Peyer's patch (tissue), 4 donors: ENCODE data around the gene COL6A2. TPM values are rescaled to one million over a fixed set of nuclear protein-coding genes. Genes with fewer than 3 reads are reported as not detected.

Experiments
- DNase-seq, 3 donors: peaks; one replicate each; pipeline ENCODE4 v3.0.0-alpha.2; 2017 to 2019
- H3K27ac ChIP-seq, 4 donors: fragments of 200-600 bp; sonication (generic); one replicate each; pipeline ENCODE4 v1.5.1; 2016 to 2019
- H3K27me3 ChIP-seq, 2 donors: fragments of 200-600 bp; sonication (generic); one replicate each; pipeline ENCODE4 v1.5.1; 2019
- H3K36me3 ChIP-seq, 3 donors: fragments of 200-600 bp; sonication (generic); one replicate each; pipeline ENCODE4 v1.5.1; 2016 to 2019
- H3K4me1 ChIP-seq, 4 donors: fragments of 200-600 bp; sonication (generic); one replicate each; pipeline ENCODE4 v1.5.1; 2016 to 2019
- H3K4me3 ChIP-seq, 4 donors: fragments of 200-600 bp; sonication (generic); 1 replicate in 3 of 4; 2 replicates in 1 of 4; pipeline ENCODE4 v1.5.1; 2016 to 2019; ENCODE audit warnings: mild to moderate bottlenecking in 1 of 4
- H3K9me3 ChIP-seq, 4 donors: fragments of 200-600 bp; sonication (generic); one replicate each; pipeline ENCODE4 v1.5.1; 2016 to 2019; ENCODE audit warnings: mild to moderate bottlenecking in 1 of 4
- POLR2A ChIP-seq, 2 donors: fragments of 450-650 bp; IDR thresholded peaks; one replicate each; pipeline ENCODE4 v1.5.1; 2017; ENCODE audit warnings: antibody characterized with exemption in 2 of 2, mild to moderate bottlenecking in 2 of 2, moderate library complexity in 2 of 2
- total RNA-seq, 4 donors: library from RNA; depleted of rRNA; stranded (reverse); fragments of >200 nt; gene quantifications; one replicate each; pipeline ENCODE4 v1.1.0, GENCODE V29; 2016
- TF ChIP-seq, protein P1 (sequence below), 6 experiments: fragments of 450-650 bp in 4 of 6; fragments of 200-600 bp in 2 of 6; sonication (generic) in 1 of 6; IDR thresholded peaks; one replicate each; pipeline ENCODE4 v1.5.1; 2017 to 2019; ENCODE audit warnings: antibody characterized with exemption in 6 of 6, mild to moderate bottlenecking in 3 of 6, moderate library complexity in 1 of 6

COL6A2 gene
- total RNA-seq, 4 donors from 2014 or later: 59.9 to 1,087 (median 166) TPM

DNA sequence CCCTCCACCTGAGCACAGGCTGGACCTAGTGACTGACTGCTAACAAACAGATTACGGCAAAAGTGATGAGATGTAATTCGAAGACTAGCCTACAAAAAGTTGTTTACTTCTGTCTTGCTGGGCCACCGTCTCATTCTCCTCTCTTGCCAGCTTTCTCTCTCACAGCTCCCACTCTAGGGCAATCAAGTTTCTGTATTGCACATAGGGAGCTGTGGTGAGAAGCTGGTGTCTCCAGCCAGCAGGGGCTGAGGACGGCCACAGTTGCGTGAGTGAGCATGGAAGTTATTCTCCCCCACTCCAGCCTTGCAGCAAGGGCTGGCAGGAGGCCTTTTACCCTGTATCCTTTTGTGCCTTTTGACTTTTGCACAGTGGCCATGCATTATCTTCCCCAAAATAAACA, 8.6 kb upstream of the COL6A2 start:
- Histone ChIP-seq H3K27me3 (no peaks in the 10 kb centered on the region), H3K36me3 (no peaks in the 10 kb centered on the region), H3K27ac (no peak overlapping the region), H3K9me3 (no peaks in the 10 kb centered on the region), H3K4me1 (peaks cover 0 to 12% (median 0%) of the 10 kb centered on the region in 4 donors), H3K4me3 (no peak overlapping the region)
- TF ChIP-seq, protein P1, sequence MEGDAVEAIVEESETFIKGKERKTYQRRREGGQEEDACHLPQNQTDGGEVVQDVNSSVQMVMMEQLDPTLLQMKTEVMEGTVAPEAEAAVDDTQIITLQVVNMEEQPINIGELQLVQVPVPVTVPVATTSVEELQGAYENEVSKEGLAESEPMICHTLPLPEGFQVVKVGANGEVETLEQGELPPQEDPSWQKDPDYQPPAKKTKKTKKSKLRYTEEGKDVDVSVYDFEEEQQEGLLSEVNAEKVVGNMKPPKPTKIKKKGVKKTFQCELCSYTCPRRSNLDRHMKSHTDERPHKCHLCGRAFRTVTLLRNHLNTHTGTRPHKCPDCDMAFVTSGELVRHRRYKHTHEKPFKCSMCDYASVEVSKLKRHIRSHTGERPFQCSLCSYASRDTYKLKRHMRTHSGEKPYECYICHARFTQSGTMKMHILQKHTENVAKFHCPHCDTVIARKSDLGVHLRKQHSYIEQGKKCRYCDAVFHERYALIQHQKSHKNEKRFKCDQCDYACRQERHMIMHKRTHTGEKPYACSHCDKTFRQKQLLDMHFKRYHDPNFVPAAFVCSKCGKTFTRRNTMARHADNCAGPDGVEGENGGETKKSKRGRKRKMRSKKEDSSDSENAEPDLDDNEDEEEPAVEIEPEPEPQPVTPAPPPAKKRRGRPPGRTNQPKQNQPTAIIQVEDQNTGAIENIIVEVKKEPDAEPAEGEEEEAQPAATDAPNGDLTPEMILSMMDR (IDR thresholded peaks at IDR 0.05): no peak
- no peak for TF ChIP-seq POLR2A (IDR thresholded peaks at IDR 0.05)
- no peak for DNase-seq

DNA sequence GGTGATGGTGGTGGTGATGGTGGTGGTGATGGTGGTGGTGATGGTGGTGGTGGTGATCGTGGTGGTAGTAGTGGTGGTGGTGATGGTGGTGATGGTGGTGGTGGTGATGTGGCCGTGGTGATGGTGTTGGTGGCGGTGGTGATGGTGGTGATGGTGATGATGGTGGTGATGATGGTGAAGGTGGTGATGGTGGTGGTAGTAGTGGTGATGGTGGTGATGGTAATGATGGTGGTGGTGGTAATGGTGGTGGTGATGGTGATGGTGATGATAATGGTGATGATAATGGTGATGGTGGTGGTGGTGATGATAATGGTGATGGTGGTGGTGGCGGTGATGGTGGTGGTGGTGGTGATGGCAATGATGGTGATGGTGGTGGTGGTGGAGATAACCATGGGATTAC, 6.8 kb upstream of the COL6A2 start:
- H3K4me3 ChIP-seq: no peak overlapping the region
- H3K27ac ChIP-seq: peak overlapping the region; percentile 63 to 92 (median 77)
- H3K9me3 ChIP-seq: no peaks in the 10 kb centered on the region
- no peak for TF ChIP-seq POLR2A (IDR thresholded peaks at IDR 0.05)
- TF ChIP-seq, protein P1 (IDR thresholded peaks at IDR 0.05): no peak
- H3K4me1 ChIP-seq: peaks cover 0 to 12% (median 0%) of the 10 kb centered on the region in 4 donors
- DNase-seq: peak in 1 of 3 donors; percentile 31
- no peaks in the 10 kb centered on the region for H3K36me3 ChIP-seq
- H3K27me3 ChIP-seq: no peaks in the 10 kb centered on the region

DNA sequence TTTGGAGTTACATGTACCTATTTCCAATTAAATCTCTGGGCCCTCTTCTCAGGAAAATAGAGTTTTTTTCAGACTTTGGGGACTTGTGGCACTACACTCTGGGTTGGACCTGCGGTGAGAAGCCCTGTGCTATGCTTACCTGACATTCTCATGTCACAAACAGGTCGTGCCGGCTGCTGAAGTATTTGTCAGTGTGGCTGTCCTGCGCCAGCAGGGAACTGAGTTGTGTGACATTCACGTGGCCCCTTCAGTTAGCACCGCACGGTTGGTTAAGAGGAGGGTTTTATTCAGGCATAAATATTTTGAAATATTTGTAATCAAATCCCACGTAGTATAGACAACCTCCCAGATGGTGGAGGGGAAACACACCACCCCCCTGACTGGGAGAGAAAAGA, 6.3 kb upstream of the COL6A2 start:
- Histone ChIP-seq H3K9me3 (no peaks in the 10 kb centered on the region), H3K36me3 (no peaks in the 10 kb centered on the region), H3K4me3 (peak overlapping the region in 1 of 4 donors; percentile 14), H3K27ac (peak overlapping the region; percentile 63 to 92 (median 77)), H3K27me3 (no peaks in the 10 kb centered on the region), H3K4me1 (peaks cover 0 to 12% (median 0%) of the 10 kb centered on the region in 4 donors)
- peak in 1 of 3 donors; percentile 43 for DNase-seq
- TF ChIP-seq, protein P1 (IDR thresholded peaks at IDR 0.05): no peak
- TF ChIP-seq POLR2A (IDR thresholded peaks at IDR 0.05): no peak

DNA sequence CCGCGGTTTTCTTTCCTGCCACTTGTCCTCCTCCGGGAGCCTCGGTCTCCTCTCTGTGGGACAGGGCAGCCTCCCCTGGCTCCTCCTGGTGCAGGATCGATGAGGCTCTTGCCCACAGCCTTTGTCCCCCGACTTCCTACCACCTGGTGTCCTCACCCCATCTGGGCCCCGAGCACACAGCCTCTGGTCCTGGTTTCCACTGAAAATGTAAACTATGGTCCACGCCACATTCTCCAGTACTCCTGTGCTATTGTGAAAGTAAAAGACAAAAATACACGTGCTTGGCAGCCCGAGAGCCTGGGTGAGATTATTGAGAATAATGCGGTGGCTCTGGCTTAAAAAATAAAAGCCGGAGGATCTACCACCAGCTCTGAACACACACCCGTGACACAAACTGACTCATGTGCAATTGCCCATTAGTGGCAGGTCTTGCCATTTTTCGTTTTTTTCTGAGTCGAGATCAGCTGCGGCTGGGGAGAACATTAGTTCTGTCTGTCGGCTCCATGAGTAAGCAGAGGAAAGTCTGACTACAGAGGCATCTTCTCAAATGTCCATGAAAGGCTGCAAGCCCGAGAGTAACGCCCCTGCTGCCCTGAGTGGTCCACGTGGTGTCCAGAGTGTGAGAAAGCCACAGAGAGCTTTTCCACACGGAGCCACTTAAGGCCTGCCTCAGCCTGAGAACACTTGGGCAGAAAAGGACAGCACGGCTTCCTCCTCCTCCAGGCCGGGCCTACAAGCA, 5.7 kb upstream of the COL6A2 start:
- no peaks in the 10 kb centered on the region for H3K36me3 ChIP-seq
- H3K9me3 ChIP-seq: no peaks in the 10 kb centered on the region
- peak in 2 of 3 donors; percentile 53 to 72 for DNase-seq
- peak overlapping the region in 1 of 4 donors; percentile 14 for H3K4me3 ChIP-seq
- peak overlapping the region; percentile 63 to 92 (median 77) for H3K27ac ChIP-seq
- H3K27me3 ChIP-seq: peaks cover 0 to under 1% of the 10 kb centered on the region in 2 donors
- peaks cover 0 to 12% (median 0%) of the 10 kb centered on the region in 4 donors for H3K4me1 ChIP-seq
- TF ChIP-seq POLR2A (IDR thresholded peaks at IDR 0.05): no peak
- TF ChIP-seq, protein P1 (IDR thresholded peaks at IDR 0.05): no peak

DNA sequence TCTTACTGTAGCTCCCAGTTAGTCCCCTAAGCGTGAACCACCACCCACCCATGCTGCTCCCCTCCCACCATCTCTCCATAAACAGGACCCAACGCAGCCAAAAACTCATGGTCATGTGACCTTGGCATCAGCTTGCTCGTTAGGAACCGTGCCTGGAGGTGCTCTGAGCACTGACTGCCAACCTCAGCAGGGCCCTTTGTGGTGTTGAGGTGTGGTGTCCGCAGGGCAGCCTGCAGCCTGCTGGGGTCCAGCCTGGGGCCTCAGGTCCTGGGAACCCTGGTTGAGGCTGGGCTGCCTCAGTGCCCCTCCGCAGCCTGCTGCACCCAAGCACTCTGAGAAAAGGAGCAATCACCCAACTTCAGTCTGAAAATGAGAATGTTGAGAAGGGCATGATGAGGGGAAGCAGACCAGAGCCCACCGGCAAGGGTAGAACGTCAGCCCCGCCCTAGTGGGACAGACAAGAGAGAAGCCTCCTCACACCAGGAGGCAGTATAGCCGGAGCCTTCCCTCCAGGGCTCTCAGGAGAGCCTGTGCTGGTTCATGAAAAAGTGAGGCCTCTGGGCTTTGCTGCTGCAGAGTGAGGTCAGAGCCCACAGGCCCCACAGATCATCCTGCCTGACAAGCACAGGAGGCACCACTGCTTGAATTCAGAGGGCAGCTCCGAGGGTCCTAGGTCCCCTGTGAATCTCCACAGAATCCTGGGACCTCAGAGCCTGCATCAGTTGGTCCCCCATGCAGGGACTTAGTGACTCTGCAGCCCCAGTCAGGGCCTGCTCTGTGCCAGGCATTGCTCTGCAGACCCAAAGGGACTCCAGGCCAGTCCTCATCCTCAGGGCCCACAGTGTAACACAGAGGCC, 4.9 kb upstream of the COL6A2 start:
- DNase-seq: peak in 1 of 3 donors; percentile 40
- H3K9me3 ChIP-seq: no peaks in the 10 kb centered on the region
- no peaks in the 10 kb centered on the region for H3K36me3 ChIP-seq
- peaks cover 0 to 17% (median 0%) of the 10 kb centered on the region in 4 donors for H3K4me1 ChIP-seq
- H3K4me3 ChIP-seq: no peak overlapping the region
- H3K27me3 ChIP-seq: peaks cover 0 to 9% of the 10 kb centered on the region in 2 donors
- no peak for TF ChIP-seq POLR2A (IDR thresholded peaks at IDR 0.05)
- TF ChIP-seq, protein P1 (IDR thresholded peaks at IDR 0.05): no peak
- peak overlapping the region; percentile 63 to 92 (median 77) for H3K27ac ChIP-seq
